Stimulated activated CD4-positive, alpha-beta T cell treated with anti-CD3 and anti-CD28 coated beads, Interleukin-2, amount 100 ng/mL, for 48 hours (primary cell): ENCODE measurements around the gene HHATL.

Experiments used
- DNase-seq, 2 donors: peaks; one replicate each; pipeline ENCODE4 v3.0.0-alpha.2; 2020

The HHATL gene

GRCh38 chr3:42662037-42662812 is 40.4 kb downstream of the HHATL start:
- DNase-seq = no peak

GRCh38 chr3:42661593-42662022 is 41.0 kb downstream of the HHATL start:
- DNase-seq = no peak

- no peak for DNase-seq
Measured at GRCh38 chr3:42660898-42661297, 41.7 kb downstream of the HHATL start.

- DNase-seq = no peak
Measured at GRCh38 chr3:42660131-42660715, 42.4 kb downstream of the HHATL start.

- DNase-seq = no peak
Measured at GRCh38 chr3:42659451-42660130, 43.0 kb downstream of the HHATL start.

GRCh38 chr3:42658771-42659390 is 43.7 kb downstream of the HHATL start:
- no peak for DNase-seq

- DNase-seq = no peak
Measured at GRCh38 chr3:42658091-42658770, 44.4 kb downstream of the HHATL start.

- no peak for DNase-seq
Measured at GRCh38 chr3:42657675-42658074, 44.9 kb downstream of the HHATL start.

- no peak for DNase-seq
Measured at GRCh38 chr3:42656680-42657610, 45.7 kb downstream of the HHATL start.

GRCh38 chr3:42655980-42656679 is 46.5 kb downstream of the HHATL start:
- DNase-seq = no peak

GRCh38 chr3:42655331-42655888 is 47.2 kb downstream of the HHATL start:
- no peak for DNase-seq

GRCh38 chr3:42654331-42655201 is 48.0 kb downstream of the HHATL start:
- no peak for DNase-seq

- no peak for DNase-seq
Measured at GRCh38 chr3:42653560-42654330, 48.9 kb downstream of the HHATL start, which contains the start of gene ZBTB47. Gene ZBTB47 (plus strand): TSS chr3:42653697. CDS start chr3:42658356, 4,659 bp downstream.

- no peak for DNase-seq
Measured at GRCh38 chr3:42653303-42653559, 49.4 kb downstream of the HHATL start.

- DNase-seq = no peak
Measured at GRCh38 chr3:42652611-42653302, 49.8 kb downstream of the HHATL start.

- DNase-seq = no peak
Measured at GRCh38 chr3:42652251-42652610, 50.4 kb downstream of the HHATL start.

GRCh38 chr3:42651248-42652091 is 51.1 kb downstream of the HHATL start:
- no peak for DNase-seq

GRCh38 chr3:42649783-42650182 is 52.8 kb downstream of the HHATL start:
- DNase-seq = no peak
